GM18867 (cell line): Measurements from ENCODE around the gene KDM7A.
"Not testable (repeated sequence)": the region's sequence is repeated elsewhere in the genome, so short reads cannot be mapped to it uniquely, and the experiment has no call there.

Experiments
- ATAC-seq: cut with Tn5 transposase; IDR thresholded peaks from one replicate; pipeline ENCODE4 v1.9.1; 2021; ENCODE audit warnings: mild to moderate bottlenecking, moderate library complexity; ENCODE audit not compliant: unreplicated experiment

KDM7A gene

DNA sequence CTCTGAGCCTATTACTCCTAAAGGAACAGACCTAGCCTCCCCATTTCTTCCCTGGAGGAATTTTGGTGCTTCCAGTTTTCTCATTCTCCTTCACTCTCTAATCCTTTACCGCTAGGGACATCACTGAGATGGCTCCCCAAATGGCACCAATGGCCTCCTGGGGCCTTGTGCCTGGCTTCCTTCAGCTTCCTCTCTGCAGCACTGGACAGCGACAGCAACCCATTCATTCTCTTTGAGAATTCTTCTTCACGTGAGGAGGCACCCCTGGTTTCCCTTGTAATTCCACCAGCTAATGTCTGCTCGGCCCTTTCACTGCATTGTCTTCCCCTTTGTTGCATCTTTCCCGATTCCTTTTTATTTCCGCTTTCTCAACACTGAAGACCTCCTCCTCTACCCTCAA lies 24.6 kb upstream of the KDM7A start:
- ATAC-seq: no peak

DNA sequence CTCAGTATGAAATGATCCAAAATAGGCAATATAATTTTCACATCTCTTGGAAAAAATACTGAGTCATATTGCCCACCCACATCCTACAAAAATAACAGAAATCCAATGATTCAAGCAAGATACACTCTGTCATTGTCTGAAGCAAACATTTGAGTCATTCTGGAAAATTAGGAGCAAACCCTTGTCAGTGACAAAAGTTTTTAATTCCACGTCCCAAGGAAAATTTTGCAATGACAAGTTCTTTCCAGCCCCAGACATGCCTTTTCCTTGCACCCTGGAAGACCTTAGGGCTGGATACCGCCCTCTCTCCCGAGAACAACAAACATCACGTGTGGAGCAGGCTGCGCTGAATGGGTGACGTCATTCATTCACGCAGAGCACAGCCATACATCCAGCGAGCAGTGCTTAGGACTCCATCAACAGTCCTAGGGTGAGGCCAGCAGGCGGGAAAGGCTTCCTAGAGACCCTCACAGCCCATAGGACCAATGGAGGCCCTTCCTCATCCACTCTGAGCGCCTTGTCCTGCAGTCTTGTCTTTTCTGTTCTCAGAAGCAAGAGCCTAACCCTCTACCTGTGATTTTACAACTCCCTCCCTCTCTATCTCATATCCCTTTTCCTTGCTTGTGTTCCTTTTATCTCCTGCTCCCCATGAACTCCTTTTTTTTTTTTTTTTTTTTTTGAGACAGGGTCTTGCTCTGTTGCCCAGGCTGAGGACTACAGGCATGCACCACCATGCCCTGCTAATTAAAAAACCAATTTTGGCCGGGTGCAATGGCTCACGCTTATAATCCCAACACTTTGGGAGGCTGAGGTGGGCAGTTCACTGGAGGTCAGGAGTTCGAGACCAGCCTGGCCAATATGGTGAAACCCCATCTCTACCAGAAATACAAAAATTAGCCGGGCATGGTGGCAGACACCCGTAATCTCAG lies 23.5 kb upstream of the KDM7A start:
- ATAC-seq: no peak

DNA sequence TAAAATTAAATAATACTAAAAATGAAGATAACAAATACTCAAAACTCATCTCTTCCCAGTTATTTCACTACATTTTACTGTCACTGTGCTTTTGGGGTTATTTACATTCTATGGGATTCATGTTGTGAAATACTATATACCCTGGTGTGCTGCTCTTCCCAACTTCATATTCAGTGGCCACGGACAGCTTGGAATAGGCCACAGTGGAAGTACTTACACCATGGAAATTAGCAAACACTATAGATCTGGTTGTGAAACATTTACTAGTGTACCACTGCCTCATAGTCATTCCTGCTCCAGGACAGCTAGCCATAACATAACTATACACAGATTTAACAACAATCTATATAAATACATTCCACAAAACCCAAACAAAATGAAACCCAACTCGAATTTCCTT lies 21.2 kb upstream of the KDM7A start:
- ATAC-seq: no peak

DNA sequence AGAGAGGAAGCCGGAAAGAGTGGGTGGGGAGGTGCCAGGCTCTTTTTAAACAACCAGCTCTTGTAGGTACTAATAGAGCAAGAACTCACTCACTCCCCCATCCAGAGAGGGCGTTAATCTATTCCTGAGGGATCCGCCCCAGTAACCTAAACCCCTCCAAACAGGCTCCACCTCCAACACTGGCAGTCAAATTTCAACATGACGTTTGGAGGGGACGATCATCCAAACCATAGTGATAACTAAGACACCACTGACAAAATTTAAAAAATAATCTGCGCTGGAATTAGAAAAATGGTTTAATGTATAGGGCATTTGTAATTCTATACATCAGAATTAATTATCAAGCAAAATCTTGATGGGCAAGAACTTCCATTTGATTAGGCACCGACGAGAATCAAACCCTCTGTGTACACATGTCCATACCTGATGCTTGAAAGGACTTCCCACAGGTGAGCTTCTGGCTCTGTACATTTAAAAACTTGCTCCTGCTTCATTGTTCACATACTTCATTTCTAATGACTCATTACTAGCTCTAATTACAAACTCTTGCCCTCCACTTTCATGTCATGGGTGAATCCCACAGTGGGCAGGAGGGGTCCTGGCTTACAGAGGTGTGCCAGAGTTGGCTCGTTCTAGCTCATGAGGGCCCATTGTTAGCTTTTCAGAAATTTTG lies 20.6 kb upstream of the KDM7A start:
- ATAC-seq: no peak

DNA sequence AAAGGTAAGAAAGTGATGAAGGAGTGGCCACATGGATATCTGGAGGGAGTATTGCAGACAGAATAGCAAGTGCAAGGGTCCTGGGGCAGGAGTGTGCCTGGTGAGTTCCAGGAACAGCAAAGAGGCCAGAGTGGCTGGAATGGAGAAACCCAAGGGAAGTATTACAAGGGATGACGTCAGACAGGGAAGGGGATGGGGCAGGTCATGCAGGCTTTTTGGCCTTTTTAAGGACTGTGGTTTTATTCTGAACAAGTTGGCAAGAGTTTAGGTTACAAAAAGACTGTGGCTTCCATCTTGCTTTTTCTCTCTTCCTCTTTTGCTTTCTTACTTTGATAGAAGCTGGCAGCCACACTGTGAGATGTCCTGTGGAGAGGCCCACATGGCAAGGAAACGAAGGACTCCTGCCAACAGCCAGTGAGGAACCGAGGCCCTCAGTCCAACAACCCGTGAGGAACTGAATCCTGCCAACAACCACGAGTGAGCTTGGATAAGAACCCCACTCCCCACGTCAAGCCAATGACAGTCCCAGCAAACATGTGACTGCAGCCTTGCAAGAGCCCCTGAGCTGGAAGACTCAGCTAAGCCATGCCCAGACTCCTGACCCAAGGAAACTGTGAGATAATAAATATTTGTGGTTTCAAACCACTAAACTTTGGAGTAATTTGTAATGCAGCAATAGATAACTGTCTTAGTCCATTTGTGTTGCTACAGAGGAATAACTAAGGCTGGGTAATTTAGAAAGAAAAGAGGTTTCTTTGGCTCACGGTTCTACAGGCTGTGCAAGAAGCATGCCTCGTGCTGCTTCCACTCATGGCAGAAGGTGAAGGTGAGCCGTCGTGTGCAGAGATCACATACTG lies 19.8 kb upstream of the KDM7A start:
- no peak for ATAC-seq

DNA sequence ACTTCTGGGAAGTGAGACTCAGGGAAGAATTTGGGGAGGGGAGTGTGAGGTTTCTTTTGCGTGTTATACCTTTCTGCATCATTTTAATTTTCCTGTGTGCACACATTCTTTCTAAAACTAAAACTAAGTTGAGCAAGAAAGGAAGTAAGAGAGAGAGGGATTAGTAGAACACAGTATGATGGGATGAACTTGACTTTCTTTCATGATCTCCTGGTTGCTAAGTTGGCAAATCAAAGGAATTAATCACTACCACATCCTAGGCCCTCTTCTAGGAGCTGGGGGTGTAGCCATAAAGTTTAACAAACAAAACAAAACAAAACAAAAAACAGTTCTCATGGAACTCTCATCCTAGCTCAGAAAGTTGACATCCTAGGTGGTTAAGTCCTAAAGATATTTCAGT lies 19.1 kb upstream of the KDM7A start:
- ATAC-seq: no peak

DNA sequence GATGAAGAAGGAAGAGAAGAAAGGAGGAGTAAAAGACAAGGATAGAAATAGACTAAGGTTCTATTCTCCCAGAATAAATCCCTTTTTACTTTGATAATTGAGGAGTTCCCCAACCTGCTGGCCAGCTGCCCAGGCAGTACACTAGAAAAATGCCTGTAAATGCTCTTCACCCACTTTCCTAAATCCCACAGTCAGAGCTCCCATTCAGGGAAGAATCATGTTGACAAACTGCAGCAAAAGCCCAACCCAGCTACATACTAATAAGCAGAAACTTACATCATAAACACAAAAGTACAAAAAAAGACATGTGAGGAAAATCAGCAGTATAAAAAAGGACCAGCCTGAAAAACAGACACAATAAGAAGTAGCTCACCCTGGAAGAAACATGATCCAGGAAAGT lies 15.8 kb upstream of the KDM7A start:
- ATAC-seq: no peak

DNA sequence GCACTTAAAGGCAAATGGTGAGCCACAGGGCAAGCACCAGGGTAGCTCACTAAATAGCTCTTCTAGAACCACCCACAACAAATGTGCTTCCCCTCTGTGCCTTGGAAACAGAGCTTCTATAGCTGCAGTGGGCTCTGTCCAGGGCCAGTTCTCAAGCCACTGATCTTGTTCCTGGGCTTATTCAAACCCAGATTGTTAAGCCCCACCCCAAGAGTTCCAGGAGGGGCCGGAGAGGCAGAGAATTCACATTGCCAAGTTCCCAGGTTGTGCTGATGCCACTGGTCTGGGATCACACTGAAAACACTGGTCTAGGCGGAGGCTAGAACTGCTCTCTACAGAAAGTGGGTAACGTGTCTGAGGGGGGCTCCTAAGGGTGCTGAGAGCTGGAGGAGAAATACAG lies 15.4 kb upstream of the KDM7A start:
- no peak for ATAC-seq

DNA sequence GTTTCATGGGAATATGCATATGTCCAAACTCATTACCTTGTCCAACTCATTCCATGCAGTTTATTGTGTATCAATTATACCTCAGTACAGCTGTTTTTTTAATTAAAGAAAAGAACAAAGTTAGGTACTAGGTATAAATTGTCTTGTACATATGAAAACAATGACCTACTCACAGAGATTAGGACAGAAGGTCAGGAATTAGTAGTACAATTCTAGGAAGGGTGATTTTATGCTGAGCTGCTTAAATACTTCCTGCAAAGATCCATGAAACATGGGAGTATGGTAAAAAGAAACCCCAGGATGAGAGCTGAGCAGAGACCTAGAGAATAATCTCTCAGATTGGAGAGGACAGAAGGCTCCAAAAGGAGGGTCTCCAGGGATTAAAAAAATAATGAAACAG lies 13.8 kb upstream of the KDM7A start:
- ATAC-seq: no peak

DNA sequence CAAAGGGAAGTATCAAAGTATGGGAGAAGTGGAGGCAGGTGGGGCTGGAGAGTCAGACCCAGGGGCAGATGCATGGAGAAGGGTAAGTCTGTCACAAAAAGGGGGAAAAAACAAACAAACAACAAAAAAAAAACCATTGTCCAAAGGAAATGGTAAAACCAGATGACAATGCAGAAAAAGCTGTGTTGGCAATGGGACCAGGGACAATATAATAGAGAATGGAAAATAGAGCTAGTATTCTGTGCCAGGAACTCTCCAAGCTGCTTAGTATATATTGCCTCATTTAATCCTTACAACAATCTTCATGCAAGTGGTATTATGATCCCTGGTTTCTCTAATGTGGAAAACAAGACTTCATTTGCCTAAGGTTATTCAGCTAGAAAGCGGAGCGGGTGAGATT lies 13.1 kb upstream of the KDM7A start:
- no peak for ATAC-seq

DNA sequence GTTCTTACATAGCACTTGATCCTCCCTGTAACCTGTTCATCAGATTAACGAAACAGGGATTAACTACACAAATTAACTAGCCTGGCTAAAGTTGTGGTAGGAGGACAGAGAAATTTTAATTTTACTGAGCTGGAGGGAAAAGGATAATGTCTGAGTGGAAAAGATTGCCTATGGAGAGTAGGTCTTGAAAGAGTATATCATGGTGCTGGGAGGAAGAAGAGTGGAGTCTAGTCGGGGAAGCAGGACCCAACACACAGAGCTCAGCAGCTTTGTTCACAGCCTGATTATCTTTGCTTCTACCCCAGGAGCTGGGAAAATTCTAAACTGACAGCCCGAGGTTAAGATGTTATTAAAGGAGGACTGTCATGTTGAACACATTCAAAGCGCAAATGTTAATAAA lies 6.1 kb upstream of the KDM7A start:
- no peak for ATAC-seq

DNA sequence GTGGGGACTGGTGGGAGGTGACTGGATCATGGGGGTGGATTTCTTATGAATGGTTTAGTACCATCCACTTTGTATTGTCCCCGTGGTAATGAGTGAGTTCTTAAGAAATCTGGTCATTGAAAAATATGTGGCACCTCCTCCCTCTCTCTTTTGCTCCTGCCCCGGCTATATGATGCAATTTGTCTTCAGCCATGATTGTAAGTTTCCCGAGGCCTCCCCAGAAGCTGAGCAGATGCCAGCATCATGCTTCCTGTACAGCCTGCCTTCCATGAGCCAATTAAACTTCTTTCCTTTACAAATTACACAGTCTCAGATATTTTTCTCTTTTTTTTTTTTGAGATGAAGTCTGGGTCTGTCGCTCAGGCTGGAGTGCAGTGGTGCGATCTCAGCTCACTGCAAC lies 2.6 kb upstream of the KDM7A start:
- ATAC-seq: no peak

DNA sequence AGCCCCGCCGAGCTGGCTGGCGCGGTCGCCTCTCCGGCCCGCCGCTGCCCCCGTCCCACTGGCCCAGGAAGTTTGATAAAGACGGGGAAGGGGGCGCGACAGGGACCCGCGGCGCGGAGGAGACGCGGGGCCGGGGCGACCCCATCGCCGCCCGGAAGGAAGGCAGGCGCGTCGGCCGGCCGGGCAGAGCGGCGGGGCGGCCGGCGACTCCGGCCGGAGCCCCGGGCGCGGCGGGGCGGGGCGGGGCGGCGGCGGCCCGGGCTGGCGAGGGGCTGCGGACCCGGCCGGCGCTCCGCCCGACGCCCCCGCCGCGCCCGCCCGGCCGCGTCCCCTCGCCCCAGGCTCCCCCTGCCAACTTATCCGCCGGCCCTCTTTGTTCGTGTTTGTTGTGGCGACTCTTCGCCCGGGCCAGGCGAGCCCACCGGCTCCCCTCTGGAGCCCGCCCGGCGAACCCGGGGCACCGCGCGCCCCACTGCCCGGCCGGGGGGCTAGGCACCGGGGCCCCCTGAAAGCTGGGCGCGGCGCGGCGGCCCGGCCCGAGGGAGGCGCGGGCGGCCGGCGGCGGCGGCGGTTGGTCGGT lies 571 bp downstream of the KDM7A start:
- peak; percentile 10 for ATAC-seq

DNA sequence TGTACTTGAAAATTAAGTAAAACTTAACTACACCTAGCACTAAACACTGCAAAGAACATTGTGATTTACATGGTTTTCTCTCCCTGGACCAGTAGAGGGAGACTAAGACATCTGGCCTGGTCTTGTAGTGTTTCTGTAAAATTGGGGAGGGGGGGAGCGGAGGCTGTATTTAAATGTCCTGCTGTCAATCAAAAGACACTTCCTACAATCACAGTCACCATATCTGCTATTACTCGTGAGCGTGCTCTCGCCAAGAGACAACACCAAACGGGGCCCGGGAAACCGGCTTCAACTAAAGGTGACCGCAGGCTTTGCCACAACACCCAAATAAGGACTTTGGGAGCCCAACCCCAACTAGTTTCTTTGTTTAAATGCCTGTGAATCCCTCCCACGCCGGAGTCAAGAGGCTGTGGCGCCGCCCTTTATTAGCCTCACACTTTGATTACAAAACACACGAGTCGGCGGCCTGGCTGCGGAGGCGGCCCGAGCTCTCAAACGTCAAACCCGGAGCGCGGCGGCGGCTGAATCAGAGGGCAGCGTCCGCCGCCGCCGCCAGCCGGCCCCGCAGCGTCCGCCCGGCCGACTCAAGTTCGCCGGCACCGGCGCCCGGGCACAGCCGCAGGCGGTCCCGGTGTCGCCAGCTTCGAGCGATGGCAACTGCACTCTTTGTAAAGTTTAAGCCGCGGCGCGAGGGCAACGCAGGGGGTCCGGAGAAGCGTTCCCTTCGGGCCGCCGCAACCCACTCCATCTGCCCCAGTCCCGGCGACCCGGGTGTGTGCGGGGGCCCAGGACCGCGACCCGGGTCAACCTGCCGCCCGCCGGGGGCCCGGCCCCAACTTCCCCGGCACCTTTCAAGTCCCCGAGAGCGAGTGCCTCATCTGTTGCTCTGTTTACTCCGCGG lies 1.3 kb downstream of the KDM7A start:
- ATAC-seq: peak; percentile 49

DNA sequence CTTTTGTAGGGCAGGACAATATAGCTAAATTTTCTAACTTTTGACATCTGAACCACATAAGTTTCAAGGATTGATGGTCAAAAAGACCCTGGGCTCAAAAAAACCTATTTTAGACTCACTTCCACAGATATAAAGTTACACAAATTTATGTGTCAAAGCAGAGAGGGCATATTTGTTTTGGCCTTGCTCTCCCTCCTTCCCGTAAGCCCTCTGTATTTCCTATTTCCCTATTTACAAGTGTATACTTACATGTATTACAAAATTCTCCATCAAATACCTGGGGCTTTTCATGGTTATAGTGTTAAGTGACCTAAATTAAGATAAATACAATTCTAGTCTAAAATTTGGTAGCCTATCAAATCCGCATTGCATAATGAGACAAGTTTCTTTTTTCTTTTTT lies 2.6 kb downstream of the KDM7A start:
- no peak for ATAC-seq

DNA sequence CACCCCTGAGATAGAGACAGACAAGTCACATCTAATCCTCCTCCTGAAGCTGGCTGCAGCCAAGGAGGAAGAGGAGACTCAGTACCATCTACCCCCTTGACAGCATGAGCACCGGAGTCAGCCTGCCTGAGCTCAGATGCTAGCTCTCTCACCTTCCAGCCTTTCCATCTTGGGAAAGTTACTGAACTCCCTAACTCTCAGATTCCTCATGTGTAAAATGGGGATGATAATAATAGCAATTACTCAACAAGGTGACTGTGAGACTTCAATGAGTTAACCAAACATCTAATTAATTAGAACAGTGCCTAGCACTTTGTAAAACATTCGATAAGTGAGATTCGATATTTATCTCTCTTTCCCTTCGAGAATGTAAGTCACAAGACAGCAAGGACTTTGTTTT lies 6.4 kb downstream of the KDM7A start:
- no peak for ATAC-seq

DNA sequence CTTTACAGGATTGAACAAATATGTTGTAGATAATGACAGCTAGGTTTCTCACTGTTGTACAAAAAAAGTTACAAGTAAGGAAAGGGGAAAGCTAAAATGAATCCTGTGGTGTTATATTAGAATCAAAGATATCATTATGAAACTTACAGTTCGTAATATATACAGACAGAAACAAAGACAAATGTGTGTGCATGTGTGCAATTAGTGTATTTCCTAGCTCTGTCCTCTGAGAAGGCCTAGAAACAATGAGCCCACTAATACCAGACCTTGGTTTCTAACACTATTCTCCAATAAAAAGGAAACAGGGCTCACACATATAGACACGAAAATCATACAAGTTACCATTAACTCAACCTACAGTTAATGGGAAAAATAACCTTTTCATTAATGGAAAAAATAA lies 8.0 kb downstream of the KDM7A start:
- no peak for ATAC-seq

DNA sequence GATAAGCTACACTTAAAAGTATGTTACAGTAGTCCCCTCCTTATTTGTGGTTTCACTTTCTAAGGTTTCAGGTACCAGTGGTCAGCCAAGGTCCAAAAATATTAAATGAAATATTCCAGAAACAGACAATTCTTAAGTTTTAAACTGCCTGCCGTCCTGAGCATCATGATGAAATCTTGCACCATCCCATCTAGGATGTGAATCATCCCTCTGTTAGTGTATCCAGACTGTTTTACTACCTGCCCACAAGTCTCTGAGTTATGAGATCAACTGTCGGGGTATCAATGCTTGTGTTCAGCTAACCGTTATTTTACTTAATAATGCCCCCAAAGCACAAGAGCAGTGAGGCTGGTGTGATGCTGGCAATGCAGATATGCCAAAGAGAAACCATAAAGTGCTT lies 11.4 kb downstream of the KDM7A start:
- ATAC-seq: no peak

DNA sequence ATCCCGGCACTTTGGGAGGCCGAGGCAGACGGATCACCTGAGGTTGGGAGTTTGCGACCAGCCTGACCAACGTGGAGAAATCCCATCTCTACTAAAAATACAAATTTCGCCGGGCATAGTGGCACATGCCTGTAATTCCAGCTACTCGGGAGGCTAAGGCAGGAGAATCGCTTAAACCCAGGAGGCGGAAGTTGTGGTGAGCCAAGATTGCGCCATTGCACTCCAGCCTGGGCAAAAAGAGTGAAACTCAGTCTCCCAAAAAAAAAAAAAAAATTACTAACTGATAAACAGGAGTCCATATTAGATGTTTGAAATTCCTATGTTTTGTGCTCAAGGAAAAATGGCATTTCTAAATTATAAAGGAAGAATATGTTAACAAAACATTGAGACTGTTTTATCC lies 14.7 kb downstream of the KDM7A start:
- not testable (repeated sequence) for ATAC-seq

DNA sequence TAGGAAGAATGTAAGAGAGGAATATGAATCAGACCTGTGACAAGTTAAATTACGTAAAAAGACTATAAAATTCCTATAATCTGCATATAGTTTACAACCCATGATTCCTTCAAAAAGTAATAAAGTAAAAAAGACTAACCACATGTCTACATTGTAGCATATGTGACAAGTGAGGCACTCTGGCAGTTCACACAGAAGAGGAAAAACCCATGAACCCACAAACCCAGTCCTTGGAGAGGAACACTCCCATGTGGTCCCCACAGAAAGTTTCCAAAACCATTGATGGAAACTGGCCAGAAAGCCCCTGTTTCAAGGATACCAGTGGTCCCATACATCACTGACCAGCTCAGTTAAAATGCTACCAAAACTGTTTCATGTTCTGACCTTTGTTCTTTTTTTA lies 15.7 kb downstream of the KDM7A start:
- ATAC-seq: no peak
